HuH-7 (cell line): ENCODE results near the gene SAMD10.
"Not testable (repeated sequence)": the region's sequence is repeated elsewhere in the genome, so short reads cannot be mapped to it uniquely, and the experiment has no call there.

Experiments used
- DNase-seq: peaks from one replicate; pipeline ENCODE4 v3.0.0; 2011; ENCODE audit warnings: low spot score

The SAMD10 gene

GRCh38 chr20:63979557-63980316 lies at the start of gene SAMD10:
TSS of gene SAMD10 (minus strand) at chr20:63979642. CDS start at chr20:63979467, 175 bp downstream.
- peak; percentile 67 for DNase-seq

DNA sequence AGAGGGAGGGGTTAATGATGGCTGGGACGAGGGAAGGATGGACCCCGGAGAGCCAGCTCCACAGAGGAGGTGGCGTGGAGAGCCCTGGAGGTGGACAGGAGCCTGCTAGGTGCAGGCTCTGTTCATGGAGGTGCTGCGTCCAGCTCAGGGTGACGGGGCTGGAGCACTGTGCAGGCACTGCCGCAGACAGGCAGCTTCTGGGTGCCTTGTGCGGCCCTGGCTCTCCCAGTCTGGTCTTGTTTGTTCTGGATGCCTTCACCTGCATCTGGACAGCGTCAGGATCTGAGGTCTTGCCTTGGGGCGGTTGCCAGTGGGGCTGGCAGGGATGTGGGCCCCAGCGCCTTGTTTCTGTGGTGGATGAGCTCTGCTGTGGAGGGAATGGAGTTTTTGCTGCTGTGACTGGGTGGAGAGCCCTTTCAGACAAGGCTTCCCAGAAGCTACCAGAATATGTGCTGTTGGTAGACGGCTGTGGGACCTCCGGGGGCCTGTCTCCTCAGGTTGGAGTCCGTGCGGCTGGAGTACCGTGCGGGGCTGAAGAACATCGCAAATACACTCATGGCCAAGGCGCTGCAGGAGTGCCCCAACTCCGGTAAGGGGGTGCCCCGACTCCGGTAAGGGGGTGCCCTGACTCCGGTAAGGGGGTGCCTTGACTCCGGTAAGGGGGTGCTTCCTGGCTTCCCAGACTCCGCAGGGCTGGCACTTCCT lies 48.7 kb upstream of the SAMD10 start:
- no peak for DNase-seq

GRCh38 chr20:64025826-64026412 lies 46.5 kb upstream of the SAMD10 start:
- no peak for DNase-seq

DNA sequence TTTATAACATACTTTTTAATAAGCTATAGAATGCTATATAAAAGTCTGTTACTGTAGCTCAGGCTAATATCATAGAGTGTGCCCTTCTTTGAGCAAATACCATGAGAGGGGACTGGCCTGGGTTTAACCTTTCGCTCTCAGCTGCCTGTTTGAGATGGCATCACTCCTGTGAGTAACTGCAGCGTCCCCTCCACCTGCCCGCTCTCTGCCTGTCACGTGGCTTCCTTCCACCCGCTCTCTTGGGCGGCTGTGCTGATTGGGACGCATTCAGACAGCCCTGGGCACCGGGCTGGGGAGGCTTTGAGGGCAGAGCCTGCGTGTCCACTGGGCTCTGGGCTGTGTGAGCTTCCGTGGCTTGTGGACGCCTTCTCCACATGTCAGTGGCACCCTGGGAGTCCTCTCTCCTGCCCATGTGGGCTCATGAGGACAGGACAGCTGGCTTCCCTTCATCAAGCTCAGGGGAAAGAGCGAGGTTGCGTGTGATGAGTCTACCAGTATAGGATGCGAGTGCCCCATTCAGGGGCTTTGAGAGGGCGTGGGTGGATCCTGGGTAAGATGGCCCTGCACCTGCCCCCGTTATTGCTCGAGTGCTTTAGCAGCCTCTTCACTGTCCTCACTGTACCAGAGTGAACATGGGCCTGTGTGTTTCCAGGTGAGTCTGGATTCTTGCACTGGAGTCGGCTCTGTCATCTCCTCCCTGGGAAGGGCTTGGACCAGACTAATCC lies 45.8 kb upstream of the SAMD10 start:
- DNase-seq: no peak

GRCh38 chr20:64024141-64024990 lies 44.9 kb upstream of the SAMD10 start:
- peak; percentile 98 for DNase-seq

- no peak for DNase-seq
Measured at GRCh38 chr20:64023361-64024140, 44.1 kb upstream of the SAMD10 start.

- no peak for DNase-seq
Measured at GRCh38 chr20:64022671-64023360, 43.4 kb upstream of the SAMD10 start.

DNA sequence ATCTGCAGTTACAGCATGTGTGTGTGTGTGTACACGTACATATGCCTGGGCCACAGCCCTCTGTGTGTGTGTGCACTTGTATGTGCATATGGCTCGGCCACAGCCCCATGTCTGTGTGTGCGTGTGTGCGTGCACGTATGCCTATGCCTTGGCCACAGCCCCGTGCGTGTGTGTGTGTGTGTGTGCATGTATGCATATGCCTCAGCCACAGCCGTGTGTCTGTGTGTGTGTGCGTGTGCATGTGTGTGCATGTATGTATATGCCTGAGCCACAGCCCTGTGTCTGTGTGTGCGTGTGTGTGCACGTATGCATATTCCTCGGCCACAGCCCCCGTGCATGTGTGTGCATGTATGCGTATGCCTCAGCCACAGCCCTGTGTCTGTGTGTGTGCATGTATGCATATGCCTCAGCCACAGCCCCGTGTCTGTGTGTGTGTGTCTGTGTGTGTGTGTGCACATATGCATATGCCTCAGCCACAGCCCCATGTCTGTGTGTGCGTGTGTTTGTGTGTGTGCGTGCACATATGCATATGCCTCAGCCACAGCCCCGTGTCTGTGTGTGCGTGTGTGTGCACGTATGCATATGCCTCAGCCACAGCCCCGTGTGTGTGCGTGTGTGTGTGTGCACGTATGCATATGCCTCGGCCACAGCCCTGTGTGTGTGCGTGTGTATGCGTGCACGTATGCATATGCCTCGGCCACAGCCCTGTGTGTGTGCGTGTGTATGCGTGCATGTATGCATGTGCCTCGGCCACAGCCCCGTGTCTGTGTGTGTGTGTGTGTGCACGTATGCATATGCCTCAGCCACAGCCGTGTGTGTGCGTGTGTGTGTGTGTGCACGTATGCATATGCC lies 41.9 kb upstream of the SAMD10 start:
- DNase-seq: no peak

GRCh38 chr20:64015635-64016034 lies 36.2 kb upstream of the SAMD10 start:
- no peak for DNase-seq

DNA sequence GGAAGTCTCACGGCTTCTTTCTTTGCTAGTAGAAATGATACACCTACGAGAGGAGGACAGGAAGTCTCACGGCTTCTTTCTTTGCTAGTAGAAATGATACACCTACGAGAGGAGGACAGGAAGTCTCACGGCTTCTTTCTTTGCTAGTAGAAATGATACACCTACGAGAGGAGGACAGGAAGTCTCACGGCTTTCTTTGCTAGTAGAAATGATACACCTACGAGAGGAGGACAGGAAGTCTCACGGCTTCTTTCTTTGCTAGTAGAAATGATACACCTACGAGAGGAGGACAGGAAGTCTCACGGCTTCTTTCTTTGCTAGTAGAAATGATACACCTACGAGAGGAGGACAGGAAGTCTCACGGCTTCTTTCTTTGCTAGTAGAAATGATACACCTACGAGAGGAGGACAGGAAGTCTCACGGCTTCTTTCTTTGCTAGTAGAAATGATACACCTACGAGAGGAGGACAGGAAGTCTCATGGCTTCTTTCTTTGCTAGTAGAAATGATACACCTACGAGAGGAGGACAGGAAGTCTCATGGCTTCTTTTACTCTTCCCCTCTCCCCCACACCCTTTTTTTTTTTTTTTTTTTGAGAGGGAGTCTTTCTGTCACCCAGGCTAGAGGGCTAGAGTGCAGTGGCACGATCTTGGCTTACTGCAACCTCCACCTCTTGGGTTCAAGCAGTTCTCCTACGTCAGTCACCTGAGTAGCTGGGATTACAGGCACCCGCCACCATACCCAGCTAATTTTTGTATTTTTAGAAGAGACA lies 33.1 kb upstream of the SAMD10 start:
- not testable (repeated sequence) for DNase-seq

DNA sequence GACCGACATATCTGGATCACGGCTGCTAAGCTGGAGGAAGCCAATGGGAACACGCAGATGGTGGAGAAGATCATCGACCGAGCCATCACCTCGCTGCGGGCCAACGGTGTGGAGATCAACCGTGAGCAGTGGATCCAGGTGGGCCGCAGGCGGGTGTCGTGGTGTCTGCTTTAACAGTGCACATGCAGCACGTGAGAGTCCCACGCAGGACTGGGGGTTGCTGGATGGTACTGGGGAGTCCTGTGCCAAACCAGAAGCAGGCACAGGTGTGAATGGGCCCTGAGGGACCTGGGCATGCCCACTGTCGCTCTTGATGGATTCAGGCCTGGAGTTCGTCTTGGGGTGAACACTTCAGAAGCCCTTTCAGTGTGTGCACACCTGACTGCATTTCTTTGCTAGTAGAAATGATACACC lies 31.9 kb upstream of the SAMD10 start:
- no peak for DNase-seq

DNA sequence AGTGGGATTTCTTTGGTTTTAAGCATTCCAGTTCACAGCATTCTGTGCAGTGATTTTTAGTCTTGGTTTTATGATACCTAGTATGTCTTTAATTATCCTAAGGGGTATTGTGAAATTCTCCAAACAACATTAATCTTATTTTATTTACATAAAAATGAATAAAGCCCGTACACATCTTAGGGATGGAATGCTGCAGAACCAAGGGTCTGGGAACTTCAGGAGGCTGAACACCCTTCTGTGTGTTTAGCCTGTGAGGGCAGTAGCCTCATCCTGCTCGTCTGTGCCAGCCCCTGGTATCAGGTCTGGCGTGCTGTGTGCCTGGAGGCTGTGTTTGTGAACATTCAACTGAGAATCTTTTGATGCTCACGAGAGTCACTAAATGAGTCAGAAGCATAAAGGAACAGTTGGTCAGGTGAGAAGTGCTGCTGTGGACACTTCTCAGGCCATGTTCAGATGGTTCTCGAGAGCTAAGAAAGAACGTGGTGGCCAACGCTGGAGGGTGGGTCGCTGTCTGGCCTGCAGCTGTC lies 31.3 kb upstream of the SAMD10 start:
- no peak for DNase-seq

DNA sequence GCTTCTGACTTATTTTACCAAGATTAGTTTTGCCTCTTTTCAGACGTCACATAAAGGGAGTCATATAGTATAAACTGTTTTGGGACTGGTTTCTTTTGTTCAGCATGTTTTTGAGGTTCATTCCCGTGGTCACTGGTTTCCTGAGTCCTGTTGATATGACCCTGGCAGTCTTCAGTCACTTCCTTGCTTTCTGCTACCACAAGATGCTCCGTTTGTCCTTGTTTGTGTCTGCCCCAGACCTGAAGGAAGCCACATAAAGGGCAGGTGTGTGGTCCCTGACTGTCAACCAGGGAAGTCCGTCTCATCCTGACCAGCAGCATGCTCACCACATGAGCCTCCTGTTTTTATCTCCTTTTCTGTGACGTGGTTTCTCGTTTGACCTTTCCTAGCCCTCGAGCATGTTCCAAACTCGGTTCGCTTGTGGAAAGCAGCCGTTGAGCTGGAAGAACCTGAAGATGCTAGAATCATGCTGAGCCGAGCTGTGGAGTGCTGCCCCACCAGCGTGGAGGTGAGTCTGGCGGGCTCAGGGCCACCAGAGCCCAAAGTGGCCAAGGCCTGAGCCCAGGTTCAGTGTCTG lies 30.5 kb upstream of the SAMD10 start:
- DNase-seq: no peak

GRCh38 chr20:64006902-64007301 lies 27.5 kb upstream of the SAMD10 start:
- DNase-seq: no peak

DNA sequence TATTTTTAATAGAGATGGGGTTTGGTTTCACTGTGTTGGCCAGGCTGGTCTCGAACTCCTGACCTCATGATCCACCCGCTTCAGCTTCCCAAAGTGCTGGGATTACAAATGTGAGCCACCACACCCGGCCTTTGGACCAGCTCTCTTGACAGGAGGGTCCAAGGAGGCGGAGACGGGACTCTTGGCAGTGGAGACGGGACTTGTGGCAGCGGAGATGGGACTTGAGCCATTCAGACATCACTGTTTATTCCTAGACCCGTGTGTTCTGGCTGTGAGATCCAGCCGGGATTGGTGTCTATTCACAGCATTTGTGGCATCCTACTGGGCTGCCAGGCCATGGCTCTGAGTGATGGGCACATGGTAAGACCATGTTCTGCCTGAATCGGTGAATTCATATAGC lies 27.0 kb upstream of the SAMD10 start:
- no peak for DNase-seq

- DNase-seq: no peak
Measured at GRCh38 chr20:64005394-64005793, 26.0 kb upstream of the SAMD10 start.

- no peak for DNase-seq
Measured at GRCh38 chr20:64003960-64004725, 24.7 kb upstream of the SAMD10 start.
